ENCODE results near the gene CERS1. TPM values are rescaled to one million over a fixed set of nuclear protein-coding genes. Genes with fewer than 3 reads are reported as not detected.

The CERS1 gene
- total RNA-seq, 1 experiment from 2014 or later, result 4.4 TPM

DNA sequence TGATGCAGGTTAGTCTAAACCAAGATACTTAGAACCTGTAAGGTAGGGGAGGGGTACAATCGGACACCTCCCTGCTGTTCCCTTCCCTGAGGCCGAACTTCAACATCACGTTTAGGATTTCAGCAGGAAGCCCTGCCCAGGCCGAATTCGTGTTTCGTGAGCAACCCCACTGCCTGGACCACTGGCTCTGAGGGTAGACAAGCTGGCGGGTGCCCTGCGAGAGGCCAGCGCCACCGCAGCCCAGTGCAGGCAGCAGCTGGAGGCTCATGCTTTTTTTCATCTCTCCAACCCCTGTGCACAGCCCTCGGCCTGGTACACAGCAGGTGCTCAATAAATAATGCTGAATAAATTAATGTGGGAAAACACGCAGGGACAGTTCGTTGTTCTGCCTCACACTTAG is 37.3 kb upstream of the CERS1 start:
- H3K4me3 Mint-ChIP-seq (ENCODE audit: low read depth, unreplicated experiment), result no peak overlapping the region
- no peaks in the 10 kb centered on the region for H3K9me3 Mint-ChIP-seq (ENCODE audit: low read depth, unreplicated experiment)
- no TSS peak for BruUV-seq (replicated peaks)
- DNase-seq, result no peak
- intact Hi-C loops (cut with micrococcal nuclease; ENCODE audit: unreplicated experiment), result no loop called here
- H3K27ac Mint-ChIP-seq (ENCODE audit: unreplicated experiment), result no peak overlapping the region
- CTCF ChIA-PET, result no interaction called here
- TF ChIP-seq, protein P1, sequence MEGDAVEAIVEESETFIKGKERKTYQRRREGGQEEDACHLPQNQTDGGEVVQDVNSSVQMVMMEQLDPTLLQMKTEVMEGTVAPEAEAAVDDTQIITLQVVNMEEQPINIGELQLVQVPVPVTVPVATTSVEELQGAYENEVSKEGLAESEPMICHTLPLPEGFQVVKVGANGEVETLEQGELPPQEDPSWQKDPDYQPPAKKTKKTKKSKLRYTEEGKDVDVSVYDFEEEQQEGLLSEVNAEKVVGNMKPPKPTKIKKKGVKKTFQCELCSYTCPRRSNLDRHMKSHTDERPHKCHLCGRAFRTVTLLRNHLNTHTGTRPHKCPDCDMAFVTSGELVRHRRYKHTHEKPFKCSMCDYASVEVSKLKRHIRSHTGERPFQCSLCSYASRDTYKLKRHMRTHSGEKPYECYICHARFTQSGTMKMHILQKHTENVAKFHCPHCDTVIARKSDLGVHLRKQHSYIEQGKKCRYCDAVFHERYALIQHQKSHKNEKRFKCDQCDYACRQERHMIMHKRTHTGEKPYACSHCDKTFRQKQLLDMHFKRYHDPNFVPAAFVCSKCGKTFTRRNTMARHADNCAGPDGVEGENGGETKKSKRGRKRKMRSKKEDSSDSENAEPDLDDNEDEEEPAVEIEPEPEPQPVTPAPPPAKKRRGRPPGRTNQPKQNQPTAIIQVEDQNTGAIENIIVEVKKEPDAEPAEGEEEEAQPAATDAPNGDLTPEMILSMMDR (IDR thresholded peaks at IDR 0.05; ENCODE audit: unreplicated experiment), result no peak
- peaks cover 31% of the 10 kb centered on the region for H3K36me3 Mint-ChIP-seq (ENCODE audit: insufficient read depth, unreplicated experiment)
- no peaks in the 10 kb centered on the region for H3K27me3 Mint-ChIP-seq (ENCODE audit: unreplicated experiment)
- no peaks in the 10 kb centered on the region for H3K4me1 Mint-ChIP-seq (ENCODE audit: low read depth, unreplicated experiment)

DNA sequence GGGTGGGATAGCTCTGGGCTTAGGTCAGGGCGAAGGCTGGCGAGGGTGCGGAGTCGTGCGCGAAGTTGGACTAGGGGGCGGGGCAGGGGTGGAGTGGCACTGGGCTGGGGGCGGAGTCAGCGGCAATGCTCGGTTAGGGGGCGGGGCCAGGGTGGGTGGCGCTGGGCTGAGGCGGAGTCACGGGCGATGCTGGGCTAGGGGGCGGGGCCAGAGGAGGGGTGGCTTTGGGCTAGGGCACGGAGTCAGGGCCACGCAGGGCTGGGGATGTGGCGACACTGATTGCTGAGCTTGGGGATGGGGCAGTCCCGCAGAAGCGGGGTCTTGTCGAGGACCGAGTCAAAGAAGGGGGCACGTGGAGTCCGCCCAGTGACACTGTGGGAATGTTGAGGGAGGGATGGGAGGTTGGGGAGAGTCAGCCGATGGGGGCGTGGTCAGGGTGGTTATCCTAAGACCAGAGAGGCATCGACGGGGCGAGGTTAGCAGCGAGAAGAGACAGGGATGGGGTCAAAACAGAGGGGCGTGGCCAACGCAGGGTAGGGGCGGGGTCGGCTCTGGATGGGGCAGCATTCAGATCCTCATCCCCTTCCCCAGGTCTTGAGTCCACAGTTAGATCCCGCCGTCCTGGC is 36.4 kb upstream of the CERS1 start:
- H3K4me3 Mint-ChIP-seq (ENCODE audit: low read depth, unreplicated experiment), result no peak overlapping the region
- intact Hi-C loops (cut with micrococcal nuclease; ENCODE audit: unreplicated experiment), result no loop called here

DNA sequence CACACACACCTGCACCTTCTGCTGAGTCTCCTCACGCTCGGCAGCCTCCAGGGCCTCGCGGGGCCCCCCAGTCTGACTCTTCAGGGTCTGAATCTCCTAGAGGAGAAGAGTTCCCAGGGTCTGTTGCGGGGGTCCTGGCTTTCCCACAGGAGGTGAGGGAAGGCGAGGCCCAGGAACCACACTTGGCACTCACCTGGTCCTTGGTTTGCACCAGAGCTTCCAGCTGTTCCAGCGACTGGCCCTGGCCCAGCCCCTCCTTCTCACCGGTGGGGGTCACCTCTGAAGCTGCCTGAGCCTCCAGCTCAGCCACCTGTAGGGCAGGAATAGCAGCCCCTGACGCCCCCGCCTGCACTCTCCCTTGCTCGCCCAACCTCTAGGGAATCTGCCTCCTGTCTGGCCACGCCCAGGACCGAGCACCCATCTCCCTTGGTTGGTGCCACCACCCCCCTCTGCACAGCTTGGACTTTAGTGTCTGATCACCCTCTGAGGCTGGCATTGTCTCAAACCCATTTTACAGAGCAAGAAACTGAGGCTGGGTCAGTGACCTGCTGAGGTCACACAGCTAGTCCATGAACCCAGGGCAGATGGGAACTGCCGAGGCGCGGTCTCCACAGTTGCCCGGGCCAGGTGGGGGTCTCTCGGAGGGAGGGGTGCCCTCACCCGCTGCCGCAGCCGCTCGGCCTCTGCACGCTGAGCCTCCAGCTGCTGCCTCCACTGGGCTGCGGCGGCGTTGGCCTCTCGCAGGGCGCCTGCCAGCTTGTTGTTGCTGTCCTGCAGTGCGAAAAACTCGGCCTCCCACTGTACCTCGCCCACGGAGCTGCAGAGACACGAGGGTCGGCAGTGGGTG is 35.6 kb upstream of the CERS1 start:
- Mint-ChIP-seq H3K4me3 (ENCODE audit: low read depth, unreplicated experiment) (no peak overlapping the region), H3K27ac (ENCODE audit: unreplicated experiment) (no peak overlapping the region), H3K4me1 (ENCODE audit: low read depth, unreplicated experiment) (no peaks in the 10 kb centered on the region), H3K36me3 (ENCODE audit: insufficient read depth, unreplicated experiment) (peaks cover 25% of the 10 kb centered on the region), H3K27me3 (ENCODE audit: unreplicated experiment) (no peaks in the 10 kb centered on the region), H3K9me3 (ENCODE audit: low read depth, unreplicated experiment) (no peaks in the 10 kb centered on the region)
- DNase-seq, result no peak
- TF ChIP-seq, protein P1 (IDR thresholded peaks at IDR 0.05; ENCODE audit: unreplicated experiment), result no peak
- BruUV-seq (replicated peaks), result no TSS peak
- CTCF ChIA-PET, result no interaction called here
- intact Hi-C loops (cut with micrococcal nuclease; ENCODE audit: unreplicated experiment), result no loop called here

More for the DNA sequence above, 36.4 kb upstream of the CERS1 start:
- H3K27ac Mint-ChIP-seq (ENCODE audit: unreplicated experiment), result no peak overlapping the region
- no peak for DNase-seq
- TF ChIP-seq, protein P1 (IDR thresholded peaks at IDR 0.05; ENCODE audit: unreplicated experiment), result no peak
- CTCF ChIA-PET, result no interaction called here
- no peaks in the 10 kb centered on the region for H3K27me3 Mint-ChIP-seq (ENCODE audit: unreplicated experiment)
- H3K36me3 Mint-ChIP-seq (ENCODE audit: insufficient read depth, unreplicated experiment), result peaks cover 24% of the 10 kb centered on the region
- BruUV-seq (replicated peaks), result no TSS peak
- H3K9me3 Mint-ChIP-seq (ENCODE audit: low read depth, unreplicated experiment), result no peaks in the 10 kb centered on the region
- no peaks in the 10 kb centered on the region for H3K4me1 Mint-ChIP-seq (ENCODE audit: low read depth, unreplicated experiment)

DNA sequence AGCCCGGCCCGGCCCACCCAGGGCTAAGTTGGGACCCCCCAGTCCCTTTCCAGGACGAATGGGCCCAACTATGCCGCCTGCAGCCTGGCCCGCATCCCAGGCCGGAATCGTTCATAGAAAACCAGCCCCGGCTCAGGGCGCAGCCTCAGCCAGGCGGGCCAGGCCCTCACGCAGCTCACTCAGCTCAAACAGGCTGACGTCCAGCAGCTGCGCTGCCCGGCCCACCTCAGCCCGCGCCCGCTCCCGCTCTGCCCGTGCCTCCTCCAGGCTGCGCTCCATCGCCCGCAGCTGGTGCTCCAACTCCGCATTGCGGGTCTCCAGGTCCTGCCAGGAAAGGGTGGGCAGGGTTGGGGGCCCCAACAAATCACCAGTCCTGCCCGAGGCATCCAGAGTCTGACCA is 33.4 kb upstream of the CERS1 start:
- H3K27me3 Mint-ChIP-seq (ENCODE audit: unreplicated experiment), result no peaks in the 10 kb centered on the region
- no peaks in the 10 kb centered on the region for H3K4me1 Mint-ChIP-seq (ENCODE audit: low read depth, unreplicated experiment)
- H3K4me3 Mint-ChIP-seq (ENCODE audit: low read depth, unreplicated experiment), result no peak overlapping the region
- TF ChIP-seq, protein P1 (IDR thresholded peaks at IDR 0.05; ENCODE audit: unreplicated experiment), result no peak
- CTCF ChIA-PET, result no interaction called here
- no peaks in the 10 kb centered on the region for H3K9me3 Mint-ChIP-seq (ENCODE audit: low read depth, unreplicated experiment)
- H3K36me3 Mint-ChIP-seq (ENCODE audit: insufficient read depth, unreplicated experiment), result peaks cover 37% of the 10 kb centered on the region
- intact Hi-C loops (cut with micrococcal nuclease; ENCODE audit: unreplicated experiment), result no loop called here
- BruUV-seq (replicated peaks), result no TSS peak
- no peak overlapping the region for H3K27ac Mint-ChIP-seq (ENCODE audit: unreplicated experiment)
- DNase-seq, result no peak
